Left ventricle myocardium inferior (tissue), 1 donor: ENCODE data around the gene NUP62. TPM values are rescaled to one million over a fixed set of nuclear protein-coding genes. Genes with fewer than 3 reads are reported as not detected.
"Not testable (repeated sequence)": the region's sequence is repeated elsewhere in the genome, so short reads cannot be mapped to it uniquely, and the experiment has no call there.

Source experiments
- DNase-seq: peaks from one replicate; pipeline ENCODE4 v3.0.0-alpha.2; 2020
- H3K27ac ChIP-seq: fragments of 200-600 bp; replicated peaks from 2 replicates; pipeline ENCODE4 v1.8.0; 2021
- H3K27me3 ChIP-seq: fragments of 200-600 bp; 2 replicates; pipeline ENCODE4 v1.8.0; 2021; ENCODE audit warnings: low read depth
- H3K36me3 ChIP-seq: fragments of 200-600 bp; 2 replicates; pipeline ENCODE4 v1.8.0; 2021
- H3K4me1 ChIP-seq: fragments of 200-600 bp; 2 replicates; pipeline ENCODE4 v1.8.0; 2021
- H3K4me3 ChIP-seq: fragments of 200-600 bp; 2 replicates; pipeline ENCODE4 v1.8.0; 2021; ENCODE audit warnings: mild to moderate bottlenecking, moderate library complexity
- H3K9me3 ChIP-seq: fragments of 200-600 bp; replicated peaks from 2 replicates; pipeline ENCODE4 v1.8.0; 2021
- intact Hi-C: fragments of 100-400 bp; cut with micrococcal nuclease; formaldehyde crosslinking; loops from one replicate; pipeline ENCODE4 v1.11.0; 2022
- total RNA-seq: library from RNA; stranded (reverse); fragmentation: NEBNext Ultra II Directional; extraction: Animal tissue kit (Norgen Biotek cat#: 25700); gene quantifications from one replicate; pipeline ENCODE4 v1.2.1, GENCODE V29; 2021
- TF ChIP-seq, protein P1 (sequence below): fragments of 200-600 bp; IDR thresholded peaks from 2 replicates; pipeline ENCODE4 v1.8.0; 2021; ENCODE audit warnings: antibody characterized with exemption, mild to moderate bottlenecking, borderline replicate concordance
- donor health status: DM: no; HTN: yes; CAD: no; lungs with severe emphysema.

NUP62 gene
- total RNA-seq, 1 donor from 2014 or later = 28.4 TPM

DNA sequence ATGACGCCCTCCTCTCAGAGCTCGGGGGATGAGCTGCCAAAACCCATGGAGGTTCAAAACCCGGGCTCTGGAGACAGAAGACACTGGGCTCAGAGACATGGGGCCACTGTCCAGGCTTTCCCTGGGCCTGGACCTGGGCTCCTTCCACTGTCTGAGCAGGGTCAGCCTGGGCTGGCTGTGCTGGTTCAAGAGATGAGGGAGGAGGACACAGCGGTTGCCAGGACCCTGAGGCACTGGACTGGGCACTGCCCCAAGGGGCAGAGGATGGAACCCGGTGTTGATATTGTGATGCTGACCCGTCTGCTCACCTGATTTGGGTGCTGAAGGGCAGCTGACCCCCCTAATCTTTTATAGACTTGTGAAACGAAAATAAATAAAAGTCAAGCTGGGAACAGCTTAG is 45.7 kb upstream of the NUP62 start:
- Histone ChIP-seq H3K9me3 (no peaks in the 10 kb centered on the region), H3K36me3 (peaks cover 37% of the 10 kb centered on the region), H3K27ac (no peak overlapping the region), H3K4me1 (peaks cover 9% of the 10 kb centered on the region), H3K4me3 (no peak overlapping the region), H3K27me3 (no peaks in the 10 kb centered on the region)
- intact Hi-C loops = no loop called here
- DNase-seq = no peak
- TF ChIP-seq, protein P1, sequence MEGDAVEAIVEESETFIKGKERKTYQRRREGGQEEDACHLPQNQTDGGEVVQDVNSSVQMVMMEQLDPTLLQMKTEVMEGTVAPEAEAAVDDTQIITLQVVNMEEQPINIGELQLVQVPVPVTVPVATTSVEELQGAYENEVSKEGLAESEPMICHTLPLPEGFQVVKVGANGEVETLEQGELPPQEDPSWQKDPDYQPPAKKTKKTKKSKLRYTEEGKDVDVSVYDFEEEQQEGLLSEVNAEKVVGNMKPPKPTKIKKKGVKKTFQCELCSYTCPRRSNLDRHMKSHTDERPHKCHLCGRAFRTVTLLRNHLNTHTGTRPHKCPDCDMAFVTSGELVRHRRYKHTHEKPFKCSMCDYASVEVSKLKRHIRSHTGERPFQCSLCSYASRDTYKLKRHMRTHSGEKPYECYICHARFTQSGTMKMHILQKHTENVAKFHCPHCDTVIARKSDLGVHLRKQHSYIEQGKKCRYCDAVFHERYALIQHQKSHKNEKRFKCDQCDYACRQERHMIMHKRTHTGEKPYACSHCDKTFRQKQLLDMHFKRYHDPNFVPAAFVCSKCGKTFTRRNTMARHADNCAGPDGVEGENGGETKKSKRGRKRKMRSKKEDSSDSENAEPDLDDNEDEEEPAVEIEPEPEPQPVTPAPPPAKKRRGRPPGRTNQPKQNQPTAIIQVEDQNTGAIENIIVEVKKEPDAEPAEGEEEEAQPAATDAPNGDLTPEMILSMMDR = no peak

DNA sequence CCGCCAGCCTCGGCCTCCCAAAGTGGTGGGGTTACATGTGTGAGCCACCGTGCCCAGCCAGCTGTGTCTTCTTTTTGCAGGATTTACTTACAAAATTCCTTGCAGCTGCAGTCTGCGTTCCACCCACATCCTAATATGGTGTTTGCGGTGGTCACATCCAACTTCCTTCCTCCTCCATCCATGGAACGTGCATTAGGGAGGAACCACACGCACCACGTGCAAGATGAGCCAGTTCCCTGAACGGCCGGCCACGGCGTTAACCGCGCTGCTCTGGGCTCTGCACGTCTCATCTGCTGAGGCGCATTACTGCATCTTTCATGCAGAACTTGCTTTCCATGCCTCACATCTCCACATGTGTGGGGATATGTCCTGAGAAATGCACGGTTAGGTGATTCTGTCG is 44.7 kb upstream of the NUP62 start:
- Histone ChIP-seq H3K9me3 (no peaks in the 10 kb centered on the region), H3K27me3 (peaks cover 4% of the 10 kb centered on the region)

DNA sequence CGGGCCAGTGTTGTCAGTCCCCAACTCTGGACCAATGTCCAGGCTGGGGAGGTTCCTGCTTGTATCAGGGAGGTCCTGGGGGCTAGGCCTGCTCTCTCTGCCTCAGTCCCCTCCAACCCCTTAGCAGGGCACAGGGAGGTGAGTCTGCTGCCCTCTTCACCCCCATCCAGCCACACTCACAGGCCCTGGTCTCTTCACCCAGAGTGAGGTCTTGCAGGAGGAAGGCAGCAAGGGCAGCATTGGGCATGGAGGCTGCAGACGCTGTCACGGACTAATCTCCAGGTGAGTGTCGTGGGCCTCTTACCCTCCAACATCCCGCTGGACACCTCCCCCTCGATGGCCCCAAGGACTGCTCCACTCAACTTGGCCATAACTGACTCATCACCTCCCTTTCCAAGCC is 43.5 kb upstream of the NUP62 start:
- H3K27ac ChIP-seq = no peak overlapping the region
- DNase-seq = no peak
- intact Hi-C loops = no loop called here

More for the DNA sequence above, 44.7 kb upstream of the NUP62 start:
- Histone ChIP-seq H3K4me1 (peaks cover 9% of the 10 kb centered on the region), H3K27ac (no peak overlapping the region), H3K36me3 (peaks cover 35% of the 10 kb centered on the region), H3K4me3 (no peak overlapping the region)
- peak; percentile 49 for DNase-seq
- TF ChIP-seq, protein P1 = no peak
- intact Hi-C loops = no loop called here

DNA sequence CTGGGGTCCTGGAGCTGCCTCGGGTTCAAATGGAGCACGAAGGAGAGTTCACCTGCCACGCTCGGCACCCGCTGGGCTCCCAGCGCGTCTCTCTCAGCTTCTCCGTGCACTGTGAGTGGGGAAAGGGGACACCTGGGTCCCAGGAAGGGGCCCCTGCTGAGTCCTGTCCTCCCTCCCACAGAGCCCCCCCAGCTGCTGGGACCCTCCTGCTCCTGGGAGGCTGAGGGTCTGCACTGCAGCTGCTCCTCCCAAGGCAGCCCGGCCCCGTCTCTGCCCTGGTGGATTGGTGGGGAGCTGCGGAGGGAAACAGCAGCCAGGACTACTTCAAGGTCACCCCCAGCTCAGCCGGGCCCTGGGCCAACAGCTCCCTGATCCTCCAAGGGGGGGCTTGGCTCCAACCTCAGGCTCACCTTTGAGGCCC is 42.7 kb upstream of the NUP62 start:
- no peak for DNase-seq
- Histone ChIP-seq H3K4me3 (no peak overlapping the region), H3K27ac (no peak overlapping the region), H3K9me3 (no peaks in the 10 kb centered on the region), H3K4me1 (peaks cover 9% of the 10 kb centered on the region), H3K36me3 (peaks cover 15% of the 10 kb centered on the region), H3K27me3 (peaks cover 24% of the 10 kb centered on the region)
- intact Hi-C loops = no loop called here
- TF ChIP-seq, protein P1 = no peak

More for the DNA sequence above, 43.5 kb upstream of the NUP62 start:
- Histone ChIP-seq H3K36me3 (peaks cover 23% of the 10 kb centered on the region), H3K4me1 (peaks cover 9% of the 10 kb centered on the region), H3K27me3 (peaks cover 15% of the 10 kb centered on the region), H3K9me3 (no peaks in the 10 kb centered on the region), H3K4me3 (no peak overlapping the region)
- TF ChIP-seq, protein P1 = no peak

DNA sequence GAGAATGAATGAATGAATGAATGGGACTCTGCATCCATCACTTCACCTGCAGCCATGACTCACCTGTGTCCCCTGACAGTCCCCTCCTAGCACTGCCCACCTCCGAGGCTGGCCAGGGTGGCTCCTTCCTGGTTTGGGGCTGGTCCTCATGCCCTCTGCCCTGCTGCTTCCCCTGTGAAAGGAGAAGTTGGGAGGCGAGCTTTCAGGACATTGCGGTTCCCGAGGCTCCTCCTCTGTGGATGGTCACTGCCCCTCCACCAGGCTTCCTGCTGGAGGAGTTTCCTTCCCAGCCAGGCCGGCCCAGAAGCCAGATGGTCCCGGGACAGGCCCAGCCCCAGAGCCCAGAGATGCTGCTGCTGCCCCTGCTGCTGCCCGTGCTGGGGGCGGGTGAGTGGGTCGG is 40.1 kb upstream of the NUP62 start:
- peaks cover 38% of the 10 kb centered on the region for H3K27me3 ChIP-seq
- H3K9me3 ChIP-seq, H3K4me1 ChIP-seq, H3K4me3 ChIP-seq, intact Hi-C loops, H3K27ac ChIP-seq, DNase-seq, H3K36me3 ChIP-seq: not testable (repeated sequence)

DNA sequence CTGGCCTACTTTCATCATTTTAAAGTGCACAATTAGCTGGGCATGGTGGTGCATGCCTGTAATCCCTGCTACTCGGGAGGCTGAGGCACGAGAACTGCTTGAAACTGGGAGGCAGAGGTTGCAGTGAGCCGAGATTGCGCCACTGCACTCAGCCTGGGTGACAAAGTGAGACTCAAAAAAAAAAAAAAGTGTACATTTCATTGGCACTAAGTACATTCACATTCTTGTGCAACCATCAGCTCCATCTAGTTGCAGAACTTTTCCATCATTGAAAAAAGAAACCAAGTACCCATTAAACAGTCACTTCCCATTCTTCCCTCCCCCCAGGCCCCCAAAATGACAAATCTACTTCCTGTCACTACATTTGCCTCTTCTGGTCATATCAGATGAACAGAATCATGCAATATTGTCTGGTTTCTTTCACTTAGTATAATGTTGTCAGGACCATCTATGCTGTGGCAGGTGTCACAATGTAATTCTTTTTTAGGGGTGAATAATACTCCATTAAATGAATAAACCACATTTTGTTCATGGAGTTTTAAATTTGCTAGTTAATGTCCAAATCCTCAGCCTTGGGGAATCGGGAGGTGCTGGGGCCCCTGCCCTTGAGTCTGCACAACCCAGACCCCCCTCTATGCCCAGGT is 39.1 kb upstream of the NUP62 start:
- Histone ChIP-seq H3K4me1 (peaks cover 9% of the 10 kb centered on the region), H3K4me3 (no peak overlapping the region), H3K27me3 (peaks cover 38% of the 10 kb centered on the region), H3K36me3 (no peaks in the 10 kb centered on the region), H3K27ac (peak overlapping the region; percentile 38), H3K9me3 (no peaks in the 10 kb centered on the region)
- DNase-seq = no peak
- TF ChIP-seq, protein P1 = no peak
- intact Hi-C loops = no loop called here

DNA sequence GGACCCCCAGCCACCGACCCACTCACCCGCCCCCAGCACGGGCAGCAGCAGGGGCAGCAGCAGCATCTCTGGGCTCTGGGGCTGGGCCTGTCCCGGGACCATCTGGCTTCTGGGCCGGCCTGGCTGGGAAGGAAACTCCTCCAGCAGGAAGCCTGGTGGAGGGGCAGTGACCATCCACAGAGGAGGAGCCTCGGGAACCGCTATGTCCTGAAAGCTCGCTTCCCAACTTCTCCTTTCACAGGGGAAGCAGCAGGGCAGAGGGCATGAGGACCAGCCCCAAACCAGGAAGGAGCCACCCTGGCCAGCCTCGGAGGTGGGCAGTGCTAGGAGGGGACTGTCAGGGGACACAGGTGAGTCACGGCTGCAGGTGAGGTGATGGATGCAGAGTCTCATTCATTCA is 31.7 kb upstream of the NUP62 start, which contains the start of gene SIGLEC11:
TSS of gene SIGLEC11 (minus strand) at position 193 of the 400 bp plus-strand sequence. CDS start at position 102, 91 bp downstream.
- peaks cover 18% of the 10 kb centered on the region for H3K27me3 ChIP-seq
- intact Hi-C loops, H3K4me1 ChIP-seq, H3K4me3 ChIP-seq, DNase-seq, H3K27ac ChIP-seq, H3K9me3 ChIP-seq, H3K36me3 ChIP-seq: not testable (repeated sequence)

DNA sequence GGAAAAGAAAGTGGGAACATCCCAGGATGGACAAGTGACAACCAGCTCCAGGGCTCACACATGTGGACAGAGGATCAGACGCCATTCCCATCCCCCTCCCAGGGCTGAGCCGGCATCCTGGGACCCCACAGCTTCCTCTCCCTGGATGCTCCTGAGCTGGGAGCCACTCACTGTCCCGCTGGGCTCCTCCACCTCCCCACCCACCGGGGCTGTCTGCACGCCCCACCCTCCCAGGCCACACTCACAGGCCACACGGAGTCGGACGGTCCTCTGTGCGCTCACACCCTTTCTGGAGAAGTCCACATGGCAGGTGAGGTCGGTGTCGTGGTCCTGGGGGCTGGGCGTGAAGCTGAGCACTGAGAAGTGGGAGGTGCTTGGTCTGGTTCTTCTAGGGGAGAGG is 30.6 kb upstream of the NUP62 start:
- intact Hi-C loops = not testable (repeated sequence)

DNA sequence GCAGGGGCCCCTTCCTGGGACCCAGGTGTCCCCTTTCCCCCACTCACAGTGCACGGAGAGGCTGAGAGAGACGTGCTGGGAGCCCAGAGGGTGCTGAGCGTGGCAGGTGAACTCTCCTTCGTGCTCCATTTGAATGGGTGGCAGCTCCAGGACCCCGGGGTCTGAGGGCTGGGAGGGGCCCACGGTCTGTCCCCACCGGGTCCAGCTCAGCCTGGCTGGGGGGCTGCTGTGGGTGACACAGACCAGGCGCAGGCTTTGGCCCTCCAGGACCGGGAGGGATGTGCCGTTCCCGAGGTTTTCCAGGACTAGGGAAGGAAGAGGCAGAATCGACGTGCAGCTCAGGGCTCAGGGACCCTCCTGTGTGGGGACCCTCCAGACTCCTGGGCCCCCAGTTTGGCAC is 29.3 kb upstream of the NUP62 start:
- H3K27ac ChIP-seq, intact Hi-C loops, H3K4me3 ChIP-seq, DNase-seq, H3K9me3 ChIP-seq, H3K36me3 ChIP-seq: not testable (repeated sequence)
- Histone ChIP-seq H3K27me3 (peaks cover 15% of the 10 kb centered on the region), H3K4me1 (peaks cover 29% of the 10 kb centered on the region)

More for the DNA sequence above, 30.6 kb upstream of the NUP62 start:
- not testable (repeated sequence) for H3K36me3 ChIP-seq, H3K27ac ChIP-seq, DNase-seq, H3K4me3 ChIP-seq, H3K9me3 ChIP-seq
- H3K4me1 ChIP-seq = peaks cover 17% of the 10 kb centered on the region
- peaks cover 15% of the 10 kb centered on the region for H3K27me3 ChIP-seq
